NCI-H1105 treated with DMSO at 0.1 percent for 48 hours (cell line): ENCODE measurements around the gene GPR160.
"Not testable (repeated sequence)": the region's sequence is repeated elsewhere in the genome, so short reads cannot be mapped to it uniquely, and the experiment has no call there.

Source experiments
- DNase-seq: peaks from one replicate; lab custom pipeline; 2025; lab: John Stamatoyannopoulos, UW

The GPR160 gene

DNA sequence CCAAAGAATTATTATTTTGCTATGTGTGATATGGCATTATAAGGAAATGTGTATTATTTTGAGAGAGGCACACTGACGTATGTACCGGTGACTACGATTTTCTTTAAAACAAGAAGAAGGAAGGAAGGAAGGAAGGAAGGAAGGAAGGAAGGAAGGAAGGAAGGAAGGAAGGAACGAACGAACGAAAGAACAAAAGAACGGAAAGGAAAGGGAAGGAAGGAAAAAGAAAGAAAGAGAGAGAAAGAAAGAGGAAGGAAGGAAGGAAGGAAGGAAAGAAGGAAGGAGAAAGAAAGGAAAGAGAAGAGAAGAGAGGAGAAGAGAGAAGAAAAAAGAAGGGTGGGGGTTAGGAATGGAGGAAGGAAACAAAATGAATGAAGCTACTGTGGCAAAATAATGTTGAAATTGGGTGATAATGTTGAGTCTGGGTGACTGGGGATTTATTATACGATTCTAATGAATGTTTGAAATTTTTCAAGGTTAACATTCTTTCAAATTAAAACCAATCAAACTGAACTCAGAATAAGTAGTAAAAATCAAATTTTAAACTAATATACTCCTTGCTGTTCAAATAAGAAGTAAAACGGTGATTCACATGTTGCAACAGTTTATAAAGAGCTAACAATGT, 73.5 kb downstream of the GPR160 start:
- DNase-seq: no peak

DNA sequence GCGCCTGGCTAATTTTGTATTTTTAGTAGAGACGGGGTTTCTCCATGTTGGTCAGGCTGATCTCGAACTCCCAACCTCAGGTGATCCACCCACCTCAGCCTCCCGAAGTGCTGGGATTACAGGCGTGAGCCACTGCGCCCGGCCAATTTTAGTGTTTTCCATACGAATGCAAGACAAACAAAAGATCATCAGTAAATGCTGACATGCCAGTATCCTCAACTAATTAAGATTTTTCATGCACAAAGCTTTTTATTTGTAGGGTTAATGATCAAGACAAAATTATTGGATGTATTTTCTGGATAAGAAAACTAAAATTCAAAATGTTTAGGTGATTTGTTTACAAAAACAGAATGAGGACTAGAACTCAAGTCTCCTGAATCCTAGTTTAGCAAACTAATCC, 76.4 kb downstream of the GPR160 start:
- not testable (repeated sequence) for DNase-seq

DNA sequence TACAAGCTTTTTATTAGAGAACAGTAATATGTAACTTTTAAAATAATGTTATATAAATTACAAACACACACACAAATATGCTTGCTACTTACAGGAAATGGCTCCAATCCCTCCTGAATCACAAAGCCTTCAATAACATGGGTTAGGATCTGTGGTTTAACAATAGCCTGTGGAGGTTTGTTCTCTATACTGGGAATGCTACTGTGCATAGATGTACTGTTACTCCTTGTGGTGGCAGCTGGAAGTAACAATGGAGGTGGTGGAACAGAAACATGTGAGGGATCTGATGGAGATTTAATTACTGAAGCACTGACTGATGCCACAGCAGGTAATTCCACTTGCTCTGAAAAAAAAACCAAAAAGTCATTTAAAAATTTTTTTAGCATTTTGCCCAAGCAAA, 79.3 kb downstream of the GPR160 start:
- no peak for DNase-seq

DNA sequence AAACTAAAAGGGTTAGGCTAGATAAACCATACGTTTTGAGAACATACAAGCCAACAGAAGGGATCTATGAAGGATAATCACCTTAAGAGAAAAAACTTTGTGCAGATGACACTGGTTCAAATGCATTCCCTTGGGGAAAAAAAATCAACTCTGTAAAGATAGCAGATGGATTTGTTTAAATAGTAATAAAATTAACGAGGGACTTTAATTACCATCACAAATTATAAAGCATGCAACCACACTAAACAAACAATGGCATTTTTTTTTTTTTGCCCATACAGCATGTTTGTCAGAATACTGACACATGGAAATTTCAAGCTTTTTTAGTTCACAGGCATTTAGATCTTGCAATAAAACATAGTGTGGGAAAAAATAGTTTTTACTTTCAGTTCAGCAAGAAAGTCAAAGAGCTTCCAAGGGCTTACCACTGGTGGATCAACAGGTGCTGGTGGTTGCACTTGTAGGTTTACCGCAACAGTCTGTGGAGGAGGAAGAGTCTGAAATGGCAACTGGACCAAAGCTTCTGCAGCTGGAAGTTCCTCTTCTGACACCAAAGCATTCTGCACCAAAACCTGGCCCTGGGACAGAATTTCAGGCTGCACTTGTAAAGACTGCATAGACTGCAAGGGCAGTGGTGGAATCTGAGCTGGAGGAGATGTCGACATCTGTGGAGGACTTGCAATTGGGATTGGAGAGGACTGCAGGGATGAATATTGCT, 90.6 kb downstream of the GPR160 start:
- DNase-seq: peak; percentile 36

DNA sequence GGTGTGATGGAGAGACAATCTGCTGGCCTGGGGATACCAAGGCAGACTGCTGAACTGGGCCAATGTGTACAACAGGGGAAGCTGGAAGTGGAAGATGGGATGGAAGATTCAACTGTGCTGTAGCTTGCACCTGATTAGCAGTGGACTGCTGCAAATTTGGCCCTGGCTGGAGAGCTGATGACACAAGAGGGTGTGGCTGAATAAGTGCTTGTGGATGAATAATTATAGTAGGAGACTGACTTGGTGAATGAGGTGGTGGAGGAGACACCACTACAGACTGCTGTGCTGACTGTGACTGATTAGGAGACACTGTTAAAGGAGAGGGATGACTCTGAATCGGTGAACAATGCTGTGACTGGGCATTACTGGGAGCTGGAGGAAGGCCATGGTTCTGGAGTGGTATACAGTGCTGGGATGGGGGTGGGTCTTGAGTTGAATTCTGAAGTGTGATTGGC, 91.2 kb downstream of the GPR160 start:
- DNase-seq: no peak

DNA sequence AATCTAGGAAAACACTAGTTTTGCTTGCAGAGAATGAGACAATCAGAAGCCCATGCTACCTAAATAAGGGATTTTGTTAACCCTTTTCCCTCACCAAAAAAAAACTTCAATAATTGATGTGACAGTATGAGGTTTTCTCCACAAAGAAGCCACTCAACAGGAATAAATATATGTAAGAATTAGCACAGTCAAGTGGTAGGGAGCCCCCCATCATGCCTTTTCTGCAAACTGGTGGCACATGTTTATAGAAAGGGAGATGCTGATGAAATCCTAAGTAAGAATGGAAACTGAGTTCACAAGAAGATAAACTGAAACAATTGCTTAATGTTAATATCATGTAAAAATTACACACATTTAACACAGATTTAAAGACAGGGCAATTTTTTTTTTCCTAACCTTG, 92.7 kb downstream of the GPR160 start:
- DNase-seq: no peak

DNA sequence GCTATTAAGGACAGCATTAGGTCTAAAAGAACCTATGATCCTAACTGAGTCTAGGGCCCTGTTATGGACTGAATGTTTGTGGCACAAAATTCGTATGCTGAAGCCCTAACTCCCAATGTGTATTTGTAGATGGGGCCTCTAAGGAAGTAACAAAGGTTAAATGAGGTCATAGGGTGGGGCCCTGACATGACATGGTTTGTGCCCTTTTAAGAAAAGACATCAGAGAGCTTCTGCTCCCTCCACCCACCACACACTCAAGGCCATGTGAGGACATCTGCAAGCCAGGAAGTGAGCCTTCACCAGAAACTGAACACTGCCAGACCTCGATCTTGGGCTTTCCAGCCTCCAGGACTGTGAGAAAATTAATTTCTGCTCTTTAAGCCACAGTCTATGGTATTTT, 94.5 kb downstream of the GPR160 start:
- DNase-seq: no peak
